CD4-positive, alpha-beta T cell treated with Interferon alpha-2 for 1 hour (primary cell): ENCODE measurements around the gene HOXD8.

Experiments
- DNase-seq, 2 donors: peaks; one replicate each; pipeline ENCODE4 v3.0.0-alpha.2; 2020 to 2022

The HOXD8 gene

GRCh38 chr2:176128982-176129796, at the start of gene HOXD8:
TSS of gene HOXD8 (plus strand) at chr2:176129705. CDS start at chr2:176130367, 662 bp downstream.
- no peak for DNase-seq

DNA sequence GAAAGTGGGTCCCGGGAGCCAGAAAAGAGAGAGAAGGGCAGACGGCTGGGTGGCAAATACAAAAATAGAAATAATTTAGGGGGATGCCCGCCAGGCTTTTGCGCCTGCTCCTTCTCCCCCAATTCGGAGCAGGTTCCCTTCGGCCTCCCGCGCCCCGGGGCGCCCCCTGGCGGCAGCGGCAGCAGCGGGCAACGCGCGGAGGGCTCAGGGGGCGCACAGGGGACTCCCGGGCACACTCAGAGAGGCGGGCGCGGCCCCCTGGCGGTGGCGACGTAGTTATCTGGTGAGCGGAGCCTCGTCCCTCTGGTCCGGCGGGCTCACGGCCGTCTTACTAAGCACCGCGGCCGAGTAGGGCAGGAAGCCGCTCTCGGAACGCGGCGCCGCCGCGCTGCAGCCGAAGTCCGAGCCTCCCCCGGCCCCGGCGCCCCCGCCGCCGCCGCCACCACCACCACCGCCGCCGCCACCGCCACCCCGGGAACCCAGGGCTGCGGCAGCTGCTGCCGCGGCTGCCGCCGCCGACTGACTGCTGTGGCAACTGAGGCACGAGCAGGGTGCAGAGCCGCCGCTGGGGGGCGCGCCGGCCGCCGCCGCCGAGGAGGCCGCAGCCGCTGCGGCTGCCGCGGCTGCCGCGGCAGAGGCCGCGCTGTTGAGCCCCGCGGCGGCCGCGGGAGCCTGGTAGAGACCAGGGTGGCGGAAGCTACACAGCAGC, 49.5 kb upstream of the HOXD8 start:
- no peak for DNase-seq

GRCh38 chr2:176080540-176081375, 48.7 kb upstream of the HOXD8 start:
- DNase-seq = no peak

GRCh38 chr2:176081376-176081836, 48.1 kb upstream of the HOXD8 start:
- no peak for DNase-seq

DNA sequence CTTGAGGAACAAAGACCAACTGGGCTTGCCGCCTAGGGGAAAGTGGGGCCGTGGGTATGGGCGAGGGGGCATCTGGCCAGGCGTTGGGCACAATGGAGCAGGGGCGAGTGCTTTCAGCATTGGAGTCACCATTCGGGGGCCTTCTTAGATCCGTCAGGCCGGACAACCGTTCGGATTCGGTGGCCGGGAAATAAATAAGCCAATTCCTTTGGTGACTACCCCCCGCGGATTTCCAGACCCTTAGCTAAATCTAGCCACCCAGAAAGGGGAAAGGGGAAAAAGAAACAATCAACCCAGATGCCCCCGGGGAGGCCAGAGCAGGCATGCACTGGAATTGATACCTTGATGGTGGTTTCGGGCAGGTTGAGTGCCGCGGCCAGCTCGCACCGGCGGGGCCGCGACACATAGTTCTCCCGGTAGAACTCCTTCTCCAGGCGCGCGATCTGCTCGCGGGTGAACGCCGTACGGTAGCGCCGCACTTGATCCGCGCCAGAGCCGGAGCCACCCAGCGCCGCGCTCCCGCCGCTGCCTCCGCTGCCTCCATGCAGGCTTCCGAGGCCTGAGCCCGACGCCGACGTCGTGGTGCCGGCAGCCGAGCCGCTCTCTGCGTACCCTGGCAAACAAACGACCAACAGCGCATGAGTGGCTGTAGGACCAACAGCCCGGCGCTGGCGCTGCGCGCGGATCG, 47.5 kb upstream of the HOXD8 start:
- no peak for DNase-seq

DNA sequence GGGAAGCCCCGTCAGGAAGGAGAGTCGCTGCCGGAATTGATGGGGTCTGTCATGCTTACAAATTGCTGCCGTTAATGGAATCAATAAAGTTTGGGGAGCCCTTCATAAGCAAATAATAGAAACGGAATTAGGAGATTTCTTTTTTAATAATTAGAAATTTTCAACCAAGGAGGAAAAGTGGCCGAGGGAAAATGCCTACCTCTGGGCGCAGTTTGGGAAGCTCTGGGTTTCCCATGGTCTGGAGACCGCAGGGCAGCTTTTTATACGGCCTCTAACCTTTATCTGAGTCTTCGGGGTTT, 47.0 kb upstream of the HOXD8 start:
- DNase-seq = no peak

GRCh38 chr2:176082824-176083751, 46.4 kb upstream of the HOXD8 start:
- DNase-seq = no peak

GRCh38 chr2:176083796-176084261, 45.7 kb upstream of the HOXD8 start, which contains the start of gene EVX2:
TSS of gene EVX2 (minus strand) at chr2:176083962. CDS start at chr2:176083776, 186 bp downstream.
- DNase-seq = no peak

GRCh38 chr2:176084611-176085119, 44.8 kb upstream of the HOXD8 start:
- no peak for DNase-seq

DNA sequence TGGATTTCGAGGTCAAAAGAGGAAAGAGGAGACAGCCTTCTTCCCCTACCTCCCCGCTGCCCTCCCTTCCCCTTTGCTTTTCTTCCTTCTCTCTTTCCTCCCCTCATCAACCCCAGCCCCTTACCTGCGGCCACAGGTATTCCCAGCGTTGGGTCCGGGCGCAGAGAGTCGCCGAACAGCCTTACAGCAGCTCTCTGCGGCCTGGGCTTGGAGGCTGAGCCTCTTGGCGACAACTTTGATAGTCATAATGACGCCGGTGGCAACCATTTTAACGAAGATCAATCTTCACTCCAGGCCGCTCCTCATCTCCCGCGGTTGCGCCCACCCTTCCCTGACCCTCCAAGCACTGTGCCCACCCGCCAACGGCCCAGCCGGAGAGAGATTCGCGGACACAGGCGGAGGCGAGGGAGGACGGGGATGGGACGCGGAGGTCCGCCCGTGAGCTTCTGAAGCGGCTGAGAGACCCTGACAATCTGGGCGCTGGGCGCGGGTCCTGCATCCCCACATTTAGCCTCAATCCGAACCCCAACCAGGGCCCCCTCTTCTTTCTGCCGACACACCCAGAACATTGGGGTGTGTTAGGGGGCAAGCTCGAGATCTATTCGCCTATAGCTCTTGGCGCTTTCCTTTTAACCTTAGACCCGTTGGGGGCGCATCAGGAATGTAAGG, 44.3 kb upstream of the HOXD8 start:
- no peak for DNase-seq

- DNase-seq = no peak
Observed at GRCh38 chr2:176085861-176086771, 43.4 kb upstream of the HOXD8 start.

DNA sequence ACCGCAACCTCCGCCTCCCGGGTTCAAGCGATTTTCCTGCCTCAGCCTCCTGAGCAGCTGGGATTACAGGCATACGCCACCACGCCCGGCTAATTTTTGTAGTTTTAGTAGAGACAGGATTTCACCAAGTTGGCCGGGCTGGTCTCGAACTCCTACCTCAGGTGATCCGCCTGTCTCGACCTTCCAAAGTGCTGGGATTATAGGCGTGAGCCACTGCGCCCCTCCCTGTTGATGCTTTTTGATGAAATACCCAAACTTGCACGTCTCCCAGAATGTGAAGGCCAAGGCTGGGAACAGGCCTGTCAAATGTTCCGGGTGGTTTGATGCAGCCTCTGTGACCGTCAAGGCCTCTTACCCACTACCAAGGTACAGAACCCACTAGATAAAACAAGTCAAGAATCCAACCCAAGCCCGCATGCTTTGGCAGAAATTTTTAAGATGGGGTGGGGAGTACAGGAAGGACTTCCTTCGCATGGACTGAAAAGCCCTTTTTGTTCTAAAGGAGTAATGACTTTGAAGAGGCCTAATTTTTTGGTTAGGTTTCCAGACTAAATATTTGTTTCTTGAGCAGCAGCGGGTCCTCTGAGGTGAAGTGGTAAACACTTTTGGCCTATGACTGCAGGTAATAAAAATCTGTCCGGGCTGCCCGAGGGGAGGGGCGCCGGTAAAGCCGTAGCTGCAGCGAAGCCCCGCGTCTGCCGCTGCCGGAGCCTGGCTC, 42.0 kb upstream of the HOXD8 start:
- DNase-seq = no peak

GRCh38 chr2:176088048-176088936, 41.2 kb upstream of the HOXD8 start:
- DNase-seq = no peak

- DNase-seq = no peak
Observed at GRCh38 chr2:176088937-176089842, 40.3 kb upstream of the HOXD8 start.

- DNase-seq = no peak
Observed at GRCh38 chr2:176089843-176090395, 39.6 kb upstream of the HOXD8 start.

- no peak for DNase-seq
Observed at GRCh38 chr2:176090862-176091261, 38.6 kb upstream of the HOXD8 start.
